GM23338 (cell line): ENCODE results near the gene RHOA.

Experiments used
- EZH2 ChIP-seq: fragments of 200-600 bp; sonication (generic); IDR thresholded peaks from one replicate; pipeline ENCODE4 v1.8.0; 2017; ENCODE audit warnings: antibody characterized with exemption, mild to moderate bottlenecking, low read depth; ENCODE audit not compliant: unreplicated experiment
- POLR2AphosphoS5 ChIP-seq: IDR thresholded peaks from 2 replicates; pipeline ENCODE4 v1.6.1; 2016; ENCODE audit warnings: antibody characterized with exemption, low read depth
- STAT1 ChIP-seq: IDR thresholded peaks from one replicate; pipeline ENCODE4 v1.6.1; 2016; ENCODE audit warnings: antibody characterized with exemption; ENCODE audit not compliant: unreplicated experiment
- ZNF331 ChIP-seq: fragments of 250-450 bp; sonication (Bioruptor Pico); IDR thresholded peaks from 2 replicates; pipeline ENCODE4 v1.5.0; 2020; ENCODE audit warnings: low read depth, mild to moderate bottlenecking, moderate library complexity
- TF ChIP-seq, protein P1 (sequence below), 2 experiments: fragments of 200-600 bp in 1 of 2; sonication (generic) in 1 of 2; conservative IDR thresholded peaks; 2 replicates each; pipeline versions ENCODE4 v1.5.1 to v1.6.1; 2016 to 2017; ENCODE audit warnings: antibody characterized with exemption in 2 of 2, low read depth in 2 of 2, mild to moderate bottlenecking in 2 of 2, moderate library complexity in 1 of 2

DNA sequence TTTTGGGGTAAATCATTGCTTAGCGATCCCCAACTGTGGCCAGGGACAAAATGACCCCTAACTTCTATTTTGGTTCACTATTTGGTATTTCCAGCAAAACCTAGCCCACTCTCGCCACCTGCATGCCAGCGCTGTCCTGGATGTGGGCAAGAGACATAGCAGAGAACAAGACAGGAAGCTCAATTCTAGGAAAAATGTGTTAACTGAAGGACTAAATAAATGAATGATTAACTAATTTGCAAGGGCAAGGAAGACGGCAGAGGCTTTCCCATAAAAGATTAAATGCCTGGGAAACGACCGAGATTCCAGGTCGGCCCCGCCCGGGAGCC is 16.9 kb upstream of the RHOA start:
- TF ChIP-seq EZH2, result no peak
- TF ChIP-seq, protein P1, sequence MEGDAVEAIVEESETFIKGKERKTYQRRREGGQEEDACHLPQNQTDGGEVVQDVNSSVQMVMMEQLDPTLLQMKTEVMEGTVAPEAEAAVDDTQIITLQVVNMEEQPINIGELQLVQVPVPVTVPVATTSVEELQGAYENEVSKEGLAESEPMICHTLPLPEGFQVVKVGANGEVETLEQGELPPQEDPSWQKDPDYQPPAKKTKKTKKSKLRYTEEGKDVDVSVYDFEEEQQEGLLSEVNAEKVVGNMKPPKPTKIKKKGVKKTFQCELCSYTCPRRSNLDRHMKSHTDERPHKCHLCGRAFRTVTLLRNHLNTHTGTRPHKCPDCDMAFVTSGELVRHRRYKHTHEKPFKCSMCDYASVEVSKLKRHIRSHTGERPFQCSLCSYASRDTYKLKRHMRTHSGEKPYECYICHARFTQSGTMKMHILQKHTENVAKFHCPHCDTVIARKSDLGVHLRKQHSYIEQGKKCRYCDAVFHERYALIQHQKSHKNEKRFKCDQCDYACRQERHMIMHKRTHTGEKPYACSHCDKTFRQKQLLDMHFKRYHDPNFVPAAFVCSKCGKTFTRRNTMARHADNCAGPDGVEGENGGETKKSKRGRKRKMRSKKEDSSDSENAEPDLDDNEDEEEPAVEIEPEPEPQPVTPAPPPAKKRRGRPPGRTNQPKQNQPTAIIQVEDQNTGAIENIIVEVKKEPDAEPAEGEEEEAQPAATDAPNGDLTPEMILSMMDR (conservative IDR thresholded peaks at IDR 0.05; ENCODE audit: low read depth in 2 of 2), result peak in 1 of 2 experiments; percentile 32; a peak in 1 of 4 replicates
- TF ChIP-seq POLR2AphosphoS5, result no peak
- TF ChIP-seq ZNF331 (CRISPR knock-in tag), result no peak
- TF ChIP-seq STAT1, result no peak
